Measurements from ENCODE around the gene RNF183. TPM values are rescaled to one million over a fixed set of nuclear protein-coding genes. Genes with fewer than 3 reads are reported as not detected.
A peak's percentile ranks its signal among the peaks of the same experiment; 100 is the strongest.

RNF183 gene
- total RNA-seq, result 0.20 TPM

GRCh38 chr9:113302792-113303418 lies at the start of gene RNF183:
Gene RNF183 (minus strand): TSS chr9:113303376. CDS start chr9:113298184, 5,192 bp downstream.
- ATAC-seq (no peak), DNase-seq (ENCODE audit: low spot score) (no peak)

GRCh38 chr9:113352411-113352810 lies 49.2 kb upstream of the RNF183 start:
- DNase-seq (ENCODE audit: low spot score), result no peak
- ATAC-seq, result no peak

GRCh38 chr9:113352006-113352405 lies 48.8 kb upstream of the RNF183 start:
- no peak for DNase-seq (ENCODE audit: low spot score)
- ATAC-seq, result no peak

- DNase-seq (ENCODE audit: low spot score) (no peak), ATAC-seq (no peak)
Measured at GRCh38 chr9:113350937-113351336, 47.8 kb upstream of the RNF183 start.

- DNase-seq (ENCODE audit: low spot score) (no peak), ATAC-seq (no peak)
Measured at GRCh38 chr9:113350107-113350661, 47.0 kb upstream of the RNF183 start.

GRCh38 chr9:113349445-113350094 lies 46.4 kb upstream of the RNF183 start, which contains the start of gene BSPRY:
Gene BSPRY (plus strand): TSS chr9:113349541. CDS start chr9:113349580, 39 bp downstream.
- no peak for DNase-seq (ENCODE audit: low spot score)
- peak; percentile 89 for ATAC-seq

GRCh38 chr9:113349066-113349444 lies 45.9 kb upstream of the RNF183 start:
- no peak for DNase-seq (ENCODE audit: low spot score)
- ATAC-seq, result no peak

- DNase-seq (ENCODE audit: low spot score), result no peak
- ATAC-seq, result no peak
Measured at GRCh38 chr9:113348437-113348836, 45.3 kb upstream of the RNF183 start.

- no peak for DNase-seq (ENCODE audit: low spot score)
- no peak for ATAC-seq
Measured at GRCh38 chr9:113345671-113346070, 42.5 kb upstream of the RNF183 start.

- ATAC-seq (no peak), DNase-seq (ENCODE audit: low spot score) (no peak)
Measured at GRCh38 chr9:113345190-113345589, 42.0 kb upstream of the RNF183 start.

GRCh38 chr9:113343732-113344231 lies 40.6 kb upstream of the RNF183 start:
- peak; percentile 85 for DNase-seq (ENCODE audit: low spot score)
- peak; percentile 63 for ATAC-seq

GRCh38 chr9:113341712-113342410 lies 38.7 kb upstream of the RNF183 start:
- DNase-seq (ENCODE audit: low spot score), result no peak
- no peak for ATAC-seq

- ATAC-seq (peak; percentile 96), DNase-seq (ENCODE audit: low spot score) (peak; percentile 91)
Measured at GRCh38 chr9:113340011-113340699, 37.0 kb upstream of the RNF183 start, which contains the start of gene WDR31. Gene WDR31 (minus strand): TSS chr9:113340275. CDS start chr9:113332022, 8,253 bp downstream.

GRCh38 chr9:113337714-113338113 lies 34.5 kb upstream of the RNF183 start:
- DNase-seq (ENCODE audit: low spot score), result no peak
- no peak for ATAC-seq

GRCh38 chr9:113331780-113332179 lies 28.6 kb upstream of the RNF183 start:
- DNase-seq (ENCODE audit: low spot score) (no peak), ATAC-seq (no peak)

GRCh38 chr9:113328045-113328782 lies 25.0 kb upstream of the RNF183 start:
- no peak for ATAC-seq

GRCh38 chr9:113326230-113326629 lies 23.1 kb upstream of the RNF183 start:
- DNase-seq (ENCODE audit: low spot score), result no peak
- no peak for ATAC-seq

More at GRCh38 chr9:113328045-113328782, 25.0 kb upstream of the RNF183 start:
- DNase-seq (ENCODE audit: low spot score), result no peak

- no peak for DNase-seq (ENCODE audit: low spot score)
- no peak for ATAC-seq
Measured at GRCh38 chr9:113322671-113323070, 19.5 kb upstream of the RNF183 start.

GRCh38 chr9:113320051-113320450 lies 16.9 kb upstream of the RNF183 start:
- ATAC-seq (no peak), DNase-seq (ENCODE audit: low spot score) (no peak)

GRCh38 chr9:113319054-113319453 lies 15.9 kb upstream of the RNF183 start:
- DNase-seq (ENCODE audit: low spot score) (no peak), ATAC-seq (no peak)
